ENCODE measurements around the gene C1orf116.

- TF ChIP-seq CTCF (conservative IDR thresholded peaks at IDR 0.05), result no peak
- no peak for TF ChIP-seq ZFX (IDR thresholded peaks at IDR 0.05)
Observed at GRCh38 chr1:207032528-207033017, at the start of gene C1orf116.

Data from C4-2B (cell line).